Subcutaneous adipose tissue (tissue), 4 donors: ENCODE data around the gene FKBP1A. TPM values are rescaled to one million over a fixed set of nuclear protein-coding genes. Genes with fewer than 3 reads are reported as not detected.

Source experiments
- CTCF ChIP-seq: fragments of 450-650 bp; IDR thresholded peaks from one replicate; pipeline ENCODE4 v1.5.1; 2016; ENCODE audit warnings: low read depth, mild to moderate bottlenecking, control low read depth, antibody characterized with exemption, moderate library complexity
- total RNA-seq, 4 donors: library from RNA; depleted of rRNA; stranded (reverse); fragments of >200 nt; gene quantifications; one replicate each; pipeline ENCODE4 v1.1.0, GENCODE V29; 2016

FKBP1A gene
- total RNA-seq, 4 donors from 2014 or later: 131 to 257 (median 165) TPM

GRCh38 chr20:1397710-1398109 lies 4.9 kb upstream of the FKBP1A start:
- TF ChIP-seq CTCF: no peak

GRCh38 chr20:1396702-1397101 lies 3.8 kb upstream of the FKBP1A start:
- TF ChIP-seq CTCF: no peak

GRCh38 chr20:1396264-1396663 lies 3.4 kb upstream of the FKBP1A start:
- no peak for TF ChIP-seq CTCF

GRCh38 chr20:1394686-1395085 lies 1.8 kb upstream of the FKBP1A start:
- TF ChIP-seq CTCF: no peak

GRCh38 chr20:1393507-1393882 lies 641 bp upstream of the FKBP1A start:
- no peak for TF ChIP-seq CTCF

GRCh38 chr20:1392443-1392692 lies 486 bp downstream of the FKBP1A start:
- TF ChIP-seq CTCF: no peak

GRCh38 chr20:1391640-1392442 lies 1.0 kb downstream of the FKBP1A start:
- TF ChIP-seq CTCF: no peak
